ENCODE results near the gene CRKL.

The CRKL gene

DNA sequence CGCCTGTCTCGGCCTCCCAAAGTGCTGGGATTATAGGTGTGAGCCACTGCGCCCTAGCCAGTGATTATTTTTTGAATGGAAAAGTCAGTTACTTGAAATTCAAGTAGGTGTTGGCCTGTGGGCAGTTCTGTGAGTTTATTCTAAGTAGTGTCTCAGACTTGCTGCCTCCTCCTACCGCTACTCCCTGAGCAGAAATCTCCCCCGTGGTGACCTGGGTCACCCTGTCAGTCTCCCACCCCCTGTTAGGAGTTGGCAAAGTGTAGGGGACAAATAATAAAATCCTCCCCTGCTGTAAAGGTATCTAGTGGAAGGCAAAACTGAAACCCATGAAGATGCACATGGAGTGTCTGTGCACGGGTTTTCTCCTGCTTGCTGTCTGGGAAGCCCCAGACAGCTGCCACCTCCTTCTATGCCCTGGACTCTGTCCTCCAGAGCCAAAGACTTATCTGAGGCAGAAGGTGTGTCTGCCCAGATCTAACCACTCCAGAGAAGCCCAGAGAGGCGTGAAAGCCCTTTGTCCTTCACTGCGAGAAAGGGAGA lies 32.1 kb upstream of the CRKL start:
- Histone ChIP-seq H3K4me3 (ENCODE audit: low read length) (no peak overlapping the region), H3K4me1 (ENCODE audit: control insufficient read depth, low read length) (no peaks in the 10 kb centered on the region), H3K9me3 (ENCODE audit: control insufficient read depth, insufficient read depth, low read length) (no peaks in the 10 kb centered on the region), H3K4me2 (ENCODE audit: low read length) (no peak overlapping the region), H3F3A (ENCODE audit: control insufficient read depth, insufficient read depth) (no peaks in the 10 kb centered on the region), H3K79me2 (ENCODE audit: control insufficient read depth, low read length) (no peaks in the 10 kb centered on the region), H3K27me3 (ENCODE audit: control insufficient read depth, low read length) (no peaks in the 10 kb centered on the region), H3K9me2 (replicated peaks; ENCODE audit: control insufficient read depth, low read length) (no peaks in the 10 kb centered on the region), H3K27ac (ENCODE audit: low read depth, low read length) (no peak overlapping the region), H4K20me1 (ENCODE audit: control insufficient read depth, insufficient read depth, low read depth, low read length) (no peaks in the 10 kb centered on the region), H3K36me3 (ENCODE audit: control insufficient read depth, low read length) (peaks cover 46% of the 10 kb centered on the region)
- TF ChIP-seq EZH2phosphoT487 (IDR thresholded peaks at IDR 0.05; ENCODE audit: borderline replicate concordance, low read length) = no peak
- TF ChIP-seq, protein P1, sequence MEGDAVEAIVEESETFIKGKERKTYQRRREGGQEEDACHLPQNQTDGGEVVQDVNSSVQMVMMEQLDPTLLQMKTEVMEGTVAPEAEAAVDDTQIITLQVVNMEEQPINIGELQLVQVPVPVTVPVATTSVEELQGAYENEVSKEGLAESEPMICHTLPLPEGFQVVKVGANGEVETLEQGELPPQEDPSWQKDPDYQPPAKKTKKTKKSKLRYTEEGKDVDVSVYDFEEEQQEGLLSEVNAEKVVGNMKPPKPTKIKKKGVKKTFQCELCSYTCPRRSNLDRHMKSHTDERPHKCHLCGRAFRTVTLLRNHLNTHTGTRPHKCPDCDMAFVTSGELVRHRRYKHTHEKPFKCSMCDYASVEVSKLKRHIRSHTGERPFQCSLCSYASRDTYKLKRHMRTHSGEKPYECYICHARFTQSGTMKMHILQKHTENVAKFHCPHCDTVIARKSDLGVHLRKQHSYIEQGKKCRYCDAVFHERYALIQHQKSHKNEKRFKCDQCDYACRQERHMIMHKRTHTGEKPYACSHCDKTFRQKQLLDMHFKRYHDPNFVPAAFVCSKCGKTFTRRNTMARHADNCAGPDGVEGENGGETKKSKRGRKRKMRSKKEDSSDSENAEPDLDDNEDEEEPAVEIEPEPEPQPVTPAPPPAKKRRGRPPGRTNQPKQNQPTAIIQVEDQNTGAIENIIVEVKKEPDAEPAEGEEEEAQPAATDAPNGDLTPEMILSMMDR (IDR thresholded peaks at IDR 0.05; ENCODE audit: low read depth, low read length, poor library complexity, severe bottlenecking) = no peak

DNA sequence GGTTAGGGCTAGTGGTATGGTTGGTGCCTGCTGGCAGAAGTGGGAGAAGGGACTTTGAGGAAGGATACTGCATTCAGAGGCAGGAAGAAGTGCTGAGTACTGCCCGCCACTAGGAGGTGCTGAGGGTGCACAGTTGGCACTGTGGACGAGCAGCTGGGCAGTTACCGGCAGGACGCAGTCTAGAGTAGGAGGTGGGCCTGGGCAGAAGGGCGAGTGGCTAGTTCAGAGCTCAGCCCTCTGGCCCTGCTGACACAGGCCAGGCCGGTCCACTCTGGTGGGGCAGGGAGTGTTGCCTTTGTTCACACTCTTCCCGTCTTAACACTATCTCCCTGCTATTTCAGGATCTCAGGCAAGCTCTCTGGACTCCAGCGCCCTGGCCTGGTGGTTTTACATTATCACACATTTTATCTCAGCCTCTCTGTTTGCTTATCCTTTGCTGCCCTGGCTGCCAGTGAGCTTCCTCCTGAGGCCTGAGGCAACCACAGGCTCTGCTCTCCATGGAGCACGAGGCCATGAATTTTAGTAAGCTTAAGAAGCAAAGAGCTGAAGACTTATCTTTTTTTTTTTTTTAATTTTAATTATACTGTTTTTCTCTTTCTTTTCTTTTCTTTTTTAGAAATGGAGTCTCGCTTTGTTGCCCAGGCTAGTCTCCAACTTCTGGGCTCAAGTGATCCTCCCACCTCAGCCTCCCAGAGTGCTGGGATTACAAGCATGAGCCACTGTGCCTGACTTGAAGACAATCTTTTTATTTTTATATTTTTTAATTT lies 31.5 kb upstream of the CRKL start:
- H3K4me2 ChIP-seq (ENCODE audit: low read length) = no peak overlapping the region
- H3K4me3 ChIP-seq (ENCODE audit: low read length) = no peak overlapping the region
- no peaks in the 10 kb centered on the region for H3K79me2 ChIP-seq (ENCODE audit: control insufficient read depth, low read length)
- peaks cover 45% of the 10 kb centered on the region for H3K36me3 ChIP-seq (ENCODE audit: control insufficient read depth, low read length)
- no peaks in the 10 kb centered on the region for H3K9me2 ChIP-seq (replicated peaks; ENCODE audit: control insufficient read depth, low read length)
- no peak overlapping the region for H3K27ac ChIP-seq (ENCODE audit: low read depth, low read length)
- no peaks in the 10 kb centered on the region for H3F3A ChIP-seq (ENCODE audit: control insufficient read depth, insufficient read depth)
- no peaks in the 10 kb centered on the region for H3K4me1 ChIP-seq (ENCODE audit: control insufficient read depth, low read length)
- TF ChIP-seq, protein P1 (IDR thresholded peaks at IDR 0.05; ENCODE audit: low read depth, low read length, poor library complexity, severe bottlenecking) = peak; percentile 77
- no peak for TF ChIP-seq EZH2phosphoT487 (IDR thresholded peaks at IDR 0.05; ENCODE audit: borderline replicate concordance, low read length)
- H3K27me3 ChIP-seq (ENCODE audit: control insufficient read depth, low read length) = no peaks in the 10 kb centered on the region
- no peaks in the 10 kb centered on the region for H4K20me1 ChIP-seq (ENCODE audit: control insufficient read depth, insufficient read depth, low read depth, low read length)
- H3K9me3 ChIP-seq (ENCODE audit: control insufficient read depth, insufficient read depth, low read length) = no peaks in the 10 kb centered on the region

DNA sequence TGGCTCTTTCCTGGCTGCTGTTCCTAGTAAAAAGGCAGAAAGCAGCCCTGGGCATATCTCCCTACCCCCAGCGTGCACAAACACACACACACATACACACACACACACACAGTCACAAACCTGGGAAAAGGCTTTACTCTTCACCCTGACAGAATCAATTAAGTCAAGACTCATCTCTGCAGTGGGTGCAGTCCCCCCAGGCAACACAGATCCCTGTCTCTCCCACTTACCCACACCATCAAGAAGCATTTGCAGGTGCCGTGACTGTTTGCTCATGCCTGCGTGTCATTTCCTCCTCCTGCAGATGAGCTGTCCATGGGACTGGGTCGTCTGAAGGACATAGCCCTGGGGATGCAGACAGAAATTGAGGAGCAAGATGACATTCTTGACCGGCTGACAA lies 29.8 kb upstream of the CRKL start:
- H3K4me2 ChIP-seq (ENCODE audit: low read length) = no peak overlapping the region
- H3K79me2 ChIP-seq (ENCODE audit: control insufficient read depth, low read length) = no peaks in the 10 kb centered on the region
- no peaks in the 10 kb centered on the region for H3K9me3 ChIP-seq (ENCODE audit: control insufficient read depth, insufficient read depth, low read length)
- no peaks in the 10 kb centered on the region for H3K4me1 ChIP-seq (ENCODE audit: control insufficient read depth, low read length)
- no peaks in the 10 kb centered on the region for H3K9me2 ChIP-seq (replicated peaks; ENCODE audit: control insufficient read depth, low read length)
- no peaks in the 10 kb centered on the region for H4K20me1 ChIP-seq (ENCODE audit: control insufficient read depth, insufficient read depth, low read depth, low read length)
- no peak overlapping the region for H3K4me3 ChIP-seq (ENCODE audit: low read length)
- H3K27ac ChIP-seq (ENCODE audit: low read depth, low read length) = no peak overlapping the region
- TF ChIP-seq EZH2phosphoT487 (IDR thresholded peaks at IDR 0.05; ENCODE audit: borderline replicate concordance, low read length) = no peak
- TF ChIP-seq, protein P1 (IDR thresholded peaks at IDR 0.05; ENCODE audit: low read depth, low read length, poor library complexity, severe bottlenecking) = no peak
- no peaks in the 10 kb centered on the region for H3K27me3 ChIP-seq (ENCODE audit: control insufficient read depth, low read length)
- no peaks in the 10 kb centered on the region for H3F3A ChIP-seq (ENCODE audit: control insufficient read depth, insufficient read depth)
- H3K36me3 ChIP-seq (ENCODE audit: control insufficient read depth, low read length) = peaks cover 34% of the 10 kb centered on the region
